Keratinocyte (primary cell): Measurements from ENCODE around the gene FOXA2. TPM values are rescaled to one million over a fixed set of nuclear protein-coding genes. Genes with fewer than 3 reads are reported as not detected.

ENCODE experiments used
- DNase-seq: peaks from one replicate; pipeline ENCODE4 v3.0.0-alpha.2; 2011; ENCODE audit warnings: low read depth, missing footprints, low spot score
- FAIRE-seq: peaks from 2 replicates; lab custom pipeline; 2011; peaks lifted over from hg19 to GRCh38; lab: Jason Lieb, UNC
- H2AFZ ChIP-seq: 2 replicates; pipeline ENCODE4 v1.6.0; 2012; ENCODE audit warnings: low read length, control low read depth, inconsistent platforms; ENCODE audit not compliant: control insufficient read depth
- H3K27ac ChIP-seq: 2 replicates; pipeline ENCODE4 v1.5.1; 2011; ENCODE audit warnings: low read length; ENCODE audit not compliant: control insufficient read depth, insufficient read depth
- H3K27me3 ChIP-seq: 3 replicates; pipeline ENCODE4 v1.6.0; 2011; ENCODE audit warnings: low read length; ENCODE audit not compliant: control insufficient read depth, insufficient read depth; ENCODE audit errors: extremely low read depth
- H3K36me3 ChIP-seq, 2 experiments: 2 replicates in 1 of 2; 3 replicates in 1 of 2; pipeline ENCODE4 v1.5.1; 2011; ENCODE audit warnings: low read length in 2 of 2, mild to moderate bottlenecking in 1 of 2; ENCODE audit not compliant: control insufficient read depth in 2 of 2, insufficient read depth in 2 of 2; ENCODE audit errors: extremely low read depth in 1 of 2
- H3K4me1 ChIP-seq: 3 replicates; pipeline ENCODE4 v1.5.1; 2011; ENCODE audit warnings: low read length; ENCODE audit not compliant: control insufficient read depth, insufficient read depth; ENCODE audit errors: extremely low read depth
- H3K4me2 ChIP-seq: 3 replicates; pipeline ENCODE4 v1.6.0; 2011; ENCODE audit warnings: low read depth, low read length; ENCODE audit not compliant: control insufficient read depth, insufficient read depth; ENCODE audit errors: extremely low read depth
- H3K4me3 ChIP-seq, 3 experiments: fragments of 200-600 bp in 1 of 3; sonication (generic) in 1 of 3; 2 replicates in 2 of 3; 3 replicates in 1 of 3; pipeline ENCODE4 v1.5.1; 2011 to 2016; ENCODE audit warnings: low read length in 3 of 3, mild to moderate bottlenecking in 3 of 3, control low read depth in 2 of 3, inconsistent platforms in 1 of 3, low read depth in 1 of 3, mixed read lengths in 1 of 3, mixed run types in 1 of 3, moderate library complexity in 1 of 3; ENCODE audit not compliant: control insufficient read depth in 2 of 3, insufficient read depth in 2 of 3; ENCODE audit errors: extremely low read depth in 1 of 3
- H3K79me2 ChIP-seq: 2 replicates; pipeline ENCODE4 v1.6.0; 2012; ENCODE audit warnings: low read length; ENCODE audit not compliant: control insufficient read depth, insufficient read depth
- H3K9ac ChIP-seq: 3 replicates; pipeline ENCODE4 v1.6.0; 2011; ENCODE audit warnings: low read length; ENCODE audit not compliant: control insufficient read depth, insufficient read depth; ENCODE audit errors: extremely low read depth
- H3K9me1 ChIP-seq: 3 replicates; pipeline ENCODE4 v1.6.0; 2011; ENCODE audit warnings: low read length; ENCODE audit not compliant: control insufficient read depth, insufficient read depth; ENCODE audit errors: extremely low read depth
- H3K9me3 ChIP-seq: 2 replicates; pipeline ENCODE4 v1.5.1; 2012; ENCODE audit warnings: low read depth, low read length; ENCODE audit not compliant: control insufficient read depth
- H4K20me1 ChIP-seq: 3 replicates; pipeline ENCODE4 v1.6.0; 2011; ENCODE audit warnings: low read length; ENCODE audit not compliant: control insufficient read depth, insufficient read depth; ENCODE audit errors: extremely low read depth
- CTCF ChIP-seq, 3 experiments: IDR thresholded peaks in 1 of 3; conservative IDR thresholded peaks in 1 of 3; optimal IDR thresholded peaks in 1 of 3; 2 replicates in 2 of 3; 3 replicates in 1 of 3; pipeline versions ENCODE3 to v1.5.1; 2011; ENCODE audit warnings: low read length in 3 of 3, mild to moderate bottlenecking in 3 of 3, moderate library complexity in 2 of 3, control low read depth in 1 of 3, inconsistent platforms in 1 of 3; ENCODE audit not compliant: insufficient read depth in 2 of 3; ENCODE audit errors: extremely low read depth in 1 of 3
- EZH2 ChIP-seq: IDR thresholded peaks from one replicate; pipeline ENCODE4 v1.6.1; 2012; ENCODE audit warnings: inconsistent platforms, mild to moderate bottlenecking, low read length, moderate library complexity
- dilution Hi-C: fragments of 300-500 bp; cut with MboI; formaldehyde crosslinking; loops from one replicate; pipeline ENCODE4 v1.7.0; 2020; ENCODE audit warnings: low sequenced_read_pairs; ENCODE audit not compliant: extremely low pct_ligation_motif_present
- polyA plus RNA-seq, 5 experiments: library from polyadenylated mRNA; depleted of rRNA in 3 of 5; stranded (reverse) in 3 of 5; stranded (forward) in 1 of 5; unstranded in 1 of 5; fragments of >200 nt; gene quantifications; 1 replicate in 1 of 5; 2 replicates in 3 of 5; 3 replicates in 1 of 5; pipeline versions ENCODE4 v1.2.1 to v1.2.3, GENCODE V29; 2011 to 2012; ENCODE audit warnings: missing spikeins in 2 of 5, low read depth in 1 of 5, low replicate concordance in 1 of 5

The FOXA2 gene
- polyA plus RNA-seq, 1 donor (not counting 4 experiments of a cell fraction or from before 2014, with no cell fraction given): 0.16 TPM

GRCh38 chr20:22548040-22548439 is 36.3 kb downstream of the FOXA2 start:
- no peak overlapping the region for H3K4me2 ChIP-seq
- no peaks in the 10 kb centered on the region for H3K9me3 ChIP-seq
- DNase-seq: no peak
- dilution Hi-C loops: no loop called here
- H3K27me3 ChIP-seq: peaks cover 2% of the 10 kb centered on the region
- no peaks in the 10 kb centered on the region for H3K36me3 ChIP-seq
- no peaks in the 10 kb centered on the region for H4K20me1 ChIP-seq
- H2AFZ ChIP-seq: no peak overlapping the region
- TF ChIP-seq CTCF (optimal IDR thresholded peaks at IDR 0.05 in 1 of 3, IDR thresholded peaks at IDR 0.05 in 1 of 3, conservative IDR thresholded peaks at IDR 0.05 in 1 of 3; ENCODE audit: extremely low read depth in 1 of 3, insufficient read depth in 2 of 3, low read length in 3 of 3) (no peak), EZH2 (no peak)
- no peak overlapping the region for H3K27ac ChIP-seq
- FAIRE-seq: no peak
- H3K4me1 ChIP-seq: no peaks in the 10 kb centered on the region
- no peaks in the 10 kb centered on the region for H3K79me2 ChIP-seq
- H3K9me1 ChIP-seq: no peaks in the 10 kb centered on the region
- no peak overlapping the region for H3K9ac ChIP-seq
- no peak overlapping the region for H3K4me3 ChIP-seq

GRCh38 chr20:22546344-22546743 is 38.0 kb downstream of the FOXA2 start:
- dilution Hi-C loops: no loop called here
- no peak overlapping the region for H3K9ac ChIP-seq
- H4K20me1 ChIP-seq: no peaks in the 10 kb centered on the region
- H3K4me1 ChIP-seq: no peaks in the 10 kb centered on the region
- no peaks in the 10 kb centered on the region for H3K36me3 ChIP-seq
- H3K9me3 ChIP-seq: no peaks in the 10 kb centered on the region
- DNase-seq (no peak), FAIRE-seq (no peak)
- no peak for TF ChIP-seq CTCF (optimal IDR thresholded peaks at IDR 0.05 in 1 of 3, IDR thresholded peaks at IDR 0.05 in 1 of 3, conservative IDR thresholded peaks at IDR 0.05 in 1 of 3; ENCODE audit: extremely low read depth in 1 of 3, insufficient read depth in 2 of 3, low read length in 3 of 3)
- TF ChIP-seq EZH2: no peak
- H3K27me3 ChIP-seq: peaks cover 6% of the 10 kb centered on the region
- H2AFZ ChIP-seq: no peak overlapping the region
- H3K4me3 ChIP-seq: no peak overlapping the region
- H3K9me1 ChIP-seq: no peaks in the 10 kb centered on the region
- no peaks in the 10 kb centered on the region for H3K79me2 ChIP-seq
- H3K27ac ChIP-seq: no peak overlapping the region
- H3K4me2 ChIP-seq: no peak overlapping the region
